Activated T-cell treated with anti-CD3 and anti-CD28 coated beads for 48 hours (primary cell): ENCODE results near the gene CEP135.
"Not testable (repeated sequence)": the region's sequence is repeated elsewhere in the genome, so short reads cannot be mapped to it uniquely, and the experiment has no call there.

ENCODE experiments used
- DNase-seq: peaks from one replicate; pipeline ENCODE4 v3.0.0-alpha.2; 2020; ENCODE audit warnings: low read depth

CEP135 gene

GRCh38 chr4:55947254-55947882 lies 1.4 kb upstream of the CEP135 start:
- DNase-seq = no peak

GRCh38 chr4:55947912-55948725 lies 626 bp upstream of the CEP135 start:
- DNase-seq = no peak

GRCh38 chr4:55949482-55949802 lies 697 bp downstream of the CEP135 start:
- DNase-seq = no peak

- DNase-seq = no peak
These were observed 2.6 kb downstream of the CEP135 start for GRCh38 chr4:55951191-55951922.

- DNase-seq = no peak
These were observed 7.0 kb downstream of the CEP135 start for GRCh38 chr4:55955710-55956109.

GRCh38 chr4:55959655-55960054 lies 10.9 kb downstream of the CEP135 start:
- no peak for DNase-seq

- no peak for DNase-seq
These were observed 15.3 kb downstream of the CEP135 start for GRCh38 chr4:55964046-55964445.

GRCh38 chr4:55965585-55965984 lies 16.8 kb downstream of the CEP135 start:
- DNase-seq = no peak

- not testable (repeated sequence) for DNase-seq
These were observed 17.6 kb downstream of the CEP135 start for GRCh38 chr4:55966324-55966723.

- DNase-seq = no peak
These were observed 18.6 kb downstream of the CEP135 start for GRCh38 chr4:55967376-55967775.

- DNase-seq = no peak
These were observed 24.9 kb downstream of the CEP135 start for GRCh38 chr4:55973650-55974049.

GRCh38 chr4:55977811-55978210 lies 29.1 kb downstream of the CEP135 start:
- DNase-seq = no peak

GRCh38 chr4:55979562-55979961 lies 30.8 kb downstream of the CEP135 start:
- DNase-seq = no peak

GRCh38 chr4:55980725-55981124 lies 32.0 kb downstream of the CEP135 start:
- DNase-seq = no peak

GRCh38 chr4:55982976-55983375 lies 34.2 kb downstream of the CEP135 start:
- DNase-seq = no peak

- no peak for DNase-seq
These were observed 41.0 kb downstream of the CEP135 start for GRCh38 chr4:55989766-55990165.

GRCh38 chr4:55993994-55994663 lies 45.4 kb downstream of the CEP135 start:
- DNase-seq = no peak

- DNase-seq = no peak
These were observed 47.9 kb downstream of the CEP135 start for GRCh38 chr4:55996646-55997045.

GRCh38 chr4:56003606-56004005 lies 54.9 kb downstream of the CEP135 start:
- no peak for DNase-seq

GRCh38 chr4:56004235-56004634 lies 55.5 kb downstream of the CEP135 start:
- no peak for DNase-seq

- DNase-seq = no peak
These were observed 58.4 kb downstream of the CEP135 start for GRCh38 chr4:56007154-56007553.

- DNase-seq = no peak
These were observed 59.5 kb downstream of the CEP135 start for GRCh38 chr4:56008206-56008605.

- no peak for DNase-seq
These were observed 77.9 kb downstream of the CEP135 start for GRCh38 chr4:56026596-56026995.
